ENCODE measurements around the gene ARRB1. TPM values are rescaled to one million over a fixed set of nuclear protein-coding genes. Genes with fewer than 3 reads are reported as not detected.

ARRB1 gene
- total and polyA plus RNA-seq, 2 of the 13 experiments (the other 11 are each of a cell fraction or from before 2014, with no cell fraction given), result 22.5 to 35.7 TPM

GRCh38 chr11:75384438-75385080 is 33.1 kb upstream of the ARRB1 start (continued):
- TF ChIP-seq, protein P1, sequence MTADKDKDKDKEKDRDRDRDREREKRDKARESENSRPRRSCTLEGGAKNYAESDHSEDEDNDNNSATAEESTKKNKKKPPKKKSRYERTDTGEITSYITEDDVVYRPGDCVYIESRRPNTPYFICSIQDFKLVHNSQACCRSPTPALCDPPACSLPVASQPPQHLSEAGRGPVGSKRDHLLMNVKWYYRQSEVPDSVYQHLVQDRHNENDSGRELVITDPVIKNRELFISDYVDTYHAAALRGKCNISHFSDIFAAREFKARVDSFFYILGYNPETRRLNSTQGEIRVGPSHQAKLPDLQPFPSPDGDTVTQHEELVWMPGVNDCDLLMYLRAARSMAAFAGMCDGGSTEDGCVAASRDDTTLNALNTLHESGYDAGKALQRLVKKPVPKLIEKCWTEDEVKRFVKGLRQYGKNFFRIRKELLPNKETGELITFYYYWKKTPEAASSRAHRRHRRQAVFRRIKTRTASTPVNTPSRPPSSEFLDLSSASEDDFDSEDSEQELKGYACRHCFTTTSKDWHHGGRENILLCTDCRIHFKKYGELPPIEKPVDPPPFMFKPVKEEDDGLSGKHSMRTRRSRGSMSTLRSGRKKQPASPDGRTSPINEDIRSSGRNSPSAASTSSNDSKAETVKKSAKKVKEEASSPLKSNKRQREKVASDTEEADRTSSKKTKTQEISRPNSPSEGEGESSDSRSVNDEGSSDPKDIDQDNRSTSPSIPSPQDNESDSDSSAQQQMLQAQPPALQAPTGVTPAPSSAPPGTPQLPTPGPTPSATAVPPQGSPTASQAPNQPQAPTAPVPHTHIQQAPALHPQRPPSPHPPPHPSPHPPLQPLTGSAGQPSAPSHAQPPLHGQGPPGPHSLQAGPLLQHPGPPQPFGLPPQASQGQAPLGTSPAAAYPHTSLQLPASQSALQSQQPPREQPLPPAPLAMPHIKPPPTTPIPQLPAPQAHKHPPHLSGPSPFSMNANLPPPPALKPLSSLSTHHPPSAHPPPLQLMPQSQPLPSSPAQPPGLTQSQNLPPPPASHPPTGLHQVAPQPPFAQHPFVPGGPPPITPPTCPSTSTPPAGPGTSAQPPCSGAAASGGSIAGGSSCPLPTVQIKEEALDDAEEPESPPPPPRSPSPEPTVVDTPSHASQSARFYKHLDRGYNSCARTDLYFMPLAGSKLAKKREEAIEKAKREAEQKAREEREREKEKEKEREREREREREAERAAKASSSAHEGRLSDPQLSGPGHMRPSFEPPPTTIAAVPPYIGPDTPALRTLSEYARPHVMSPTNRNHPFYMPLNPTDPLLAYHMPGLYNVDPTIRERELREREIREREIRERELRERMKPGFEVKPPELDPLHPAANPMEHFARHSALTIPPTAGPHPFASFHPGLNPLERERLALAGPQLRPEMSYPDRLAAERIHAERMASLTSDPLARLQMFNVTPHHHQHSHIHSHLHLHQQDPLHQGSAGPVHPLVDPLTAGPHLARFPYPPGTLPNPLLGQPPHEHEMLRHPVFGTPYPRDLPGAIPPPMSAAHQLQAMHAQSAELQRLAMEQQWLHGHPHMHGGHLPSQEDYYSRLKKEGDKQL (CRISPR knock-in tag; IDR thresholded peaks at IDR 0.05; ENCODE audit: low read depth), result no peak
- TF ChIP-seq ZNF367 (CRISPR knock-in tag; IDR thresholded peaks at IDR 0.05; ENCODE audit: borderline replicate concordance) (no peak), DZIP1 (CRISPR knock-in tag; IDR thresholded peaks at IDR 0.05) (no peak), RARG (CRISPR knock-in tag; IDR thresholded peaks at IDR 0.05; ENCODE audit: low read depth) (no peak), ZC3H4 (CRISPR knock-in tag; IDR thresholded peaks at IDR 0.05; ENCODE audit: borderline replicate concordance) (no peak), MXI1 (IDR thresholded peaks at IDR 0.05; ENCODE audit: borderline replicate concordance, low read depth, low read length) (no peak), GPN1 (CRISPR knock-in tag; IDR thresholded peaks at IDR 0.05; ENCODE audit: borderline replicate concordance) (no peak), NR3C1 (CRISPR knock-in tag; IDR thresholded peaks at IDR 0.05) (no peak), TIGD3 (CRISPR knock-in tag; IDR thresholded peaks at IDR 0.05; ENCODE audit: borderline replicate concordance) (no peak), MEIS2 (CRISPR knock-in tag; IDR thresholded peaks at IDR 0.05) (no peak), U2AF2 (IDR thresholded peaks at IDR 0.05; ENCODE audit: low read depth, low read length) (no peak), HMGXB4 (CRISPR knock-in tag; IDR thresholded peaks at IDR 0.05; ENCODE audit: borderline replicate concordance in 1 of 2, low read depth in 1 of 2) (peak; percentile 61 to 75)
- TF ChIP-seq, protein P2, sequence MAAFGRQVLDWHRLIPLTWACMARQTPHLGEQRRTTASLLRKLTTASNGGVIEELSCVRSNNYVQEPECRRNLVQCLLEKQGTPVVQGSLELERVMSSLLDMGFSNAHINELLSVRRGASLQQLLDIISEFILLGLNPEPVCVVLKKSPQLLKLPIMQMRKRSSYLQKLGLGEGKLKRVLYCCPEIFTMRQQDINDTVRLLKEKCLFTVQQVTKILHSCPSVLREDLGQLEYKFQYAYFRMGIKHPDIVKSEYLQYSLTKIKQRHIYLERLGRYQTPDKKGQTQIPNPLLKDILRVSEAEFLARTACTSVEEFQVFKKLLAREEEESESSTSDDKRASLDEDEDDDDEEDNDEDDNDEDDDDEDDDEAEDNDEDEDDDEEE (CRISPR knock-in tag; IDR thresholded peaks at IDR 0.05), result no peak
- TF ChIP-seq, protein P3, sequence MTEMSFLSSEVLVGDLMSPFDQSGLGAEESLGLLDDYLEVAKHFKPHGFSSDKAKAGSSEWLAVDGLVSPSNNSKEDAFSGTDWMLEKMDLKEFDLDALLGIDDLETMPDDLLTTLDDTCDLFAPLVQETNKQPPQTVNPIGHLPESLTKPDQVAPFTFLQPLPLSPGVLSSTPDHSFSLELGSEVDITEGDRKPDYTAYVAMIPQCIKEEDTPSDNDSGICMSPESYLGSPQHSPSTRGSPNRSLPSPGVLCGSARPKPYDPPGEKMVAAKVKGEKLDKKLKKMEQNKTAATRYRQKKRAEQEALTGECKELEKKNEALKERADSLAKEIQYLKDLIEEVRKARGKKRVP (CRISPR knock-in tag; IDR thresholded peaks at IDR 0.05), result no peak
